Lower leg skin (tissue), 4 donors: Measurements from ENCODE around the gene FAM163A. TPM values are rescaled to one million over a fixed set of nuclear protein-coding genes. Genes with fewer than 3 reads are reported as not detected.

Experiments
- DNase-seq, 2 donors: peaks; one replicate each; pipeline ENCODE4 v3.0.0-alpha.2; 2019; ENCODE audit warnings: low spot score in 2 of 2
- H3K4me3 ChIP-seq: fragments of 200-600 bp; sonication (generic); 2 replicates; pipeline ENCODE4 v1.5.1; 2017; ENCODE audit warnings: mild to moderate bottlenecking, low read depth; ENCODE audit not compliant: poor library complexity, severe bottlenecking
- CTCF ChIP-seq, 3 donors: fragments of 450-650 bp; IDR thresholded peaks; one replicate each; pipeline ENCODE4 v1.5.1; 2016; ENCODE audit warnings: antibody characterized with exemption in 3 of 3, mild to moderate bottlenecking in 3 of 3, moderate library complexity in 2 of 3
- POLR2A ChIP-seq, 2 donors: fragments of 450-650 bp; IDR thresholded peaks; one replicate each; pipeline ENCODE4 v1.6.1; 2016 to 2017; ENCODE audit warnings: antibody characterized with exemption in 2 of 2, mild to moderate bottlenecking in 1 of 2, moderate library complexity in 1 of 2
- WGBS, 2 donors: methylation state at CpG; one replicate each; pipeline ENCODE4 v1.1.5; 2018; 5-methylcytosine and 5-hydroxymethylcytosine counted together
- intact Hi-C: fragments of 100-400 bp; cut with DNase I; formaldehyde crosslinking; loops from one replicate; pipeline ENCODE4 v1.15.0; 2023; ENCODE audit warnings: low total_unique reads
- total RNA-seq, 4 donors: library from RNA; depleted of rRNA; stranded (reverse); fragments of >200 nt; gene quantifications; one replicate each; pipeline ENCODE4 v1.1.0, GENCODE V29; 2016

Gene FAM163A
- total RNA-seq, 4 donors from 2014 or later, result not detected

DNA sequence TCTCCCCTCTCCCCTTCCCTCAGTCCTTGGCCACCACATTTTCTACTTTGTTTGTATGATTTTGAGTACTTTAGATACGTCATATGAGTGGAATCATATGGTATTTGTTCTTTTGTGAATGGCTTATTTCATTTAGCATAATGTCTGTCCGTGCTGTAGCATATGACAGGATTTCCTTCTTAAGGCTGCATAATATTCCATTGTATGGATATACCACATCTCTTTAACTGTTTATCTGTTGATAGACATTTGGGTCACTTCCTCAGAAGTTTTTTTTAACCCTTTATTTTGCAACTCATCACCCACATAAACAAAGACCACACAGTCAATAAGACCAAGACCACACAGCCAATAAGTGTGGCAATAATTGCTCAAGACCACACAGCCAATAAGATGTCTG, 24.9 kb downstream of the FAM163A start:
- no peak for DNase-seq
- no peak for TF ChIP-seq POLR2A (IDR thresholded peaks at IDR 0.05)
- TF ChIP-seq CTCF (IDR thresholded peaks at IDR 0.05), result no peak
- no peak overlapping the region for H3K4me3 ChIP-seq
- intact Hi-C loops, result no loop called here
- WGBS, 2 donors, result 94 to 96% methylated on average over 2 of the region's 2 CpGs

DNA sequence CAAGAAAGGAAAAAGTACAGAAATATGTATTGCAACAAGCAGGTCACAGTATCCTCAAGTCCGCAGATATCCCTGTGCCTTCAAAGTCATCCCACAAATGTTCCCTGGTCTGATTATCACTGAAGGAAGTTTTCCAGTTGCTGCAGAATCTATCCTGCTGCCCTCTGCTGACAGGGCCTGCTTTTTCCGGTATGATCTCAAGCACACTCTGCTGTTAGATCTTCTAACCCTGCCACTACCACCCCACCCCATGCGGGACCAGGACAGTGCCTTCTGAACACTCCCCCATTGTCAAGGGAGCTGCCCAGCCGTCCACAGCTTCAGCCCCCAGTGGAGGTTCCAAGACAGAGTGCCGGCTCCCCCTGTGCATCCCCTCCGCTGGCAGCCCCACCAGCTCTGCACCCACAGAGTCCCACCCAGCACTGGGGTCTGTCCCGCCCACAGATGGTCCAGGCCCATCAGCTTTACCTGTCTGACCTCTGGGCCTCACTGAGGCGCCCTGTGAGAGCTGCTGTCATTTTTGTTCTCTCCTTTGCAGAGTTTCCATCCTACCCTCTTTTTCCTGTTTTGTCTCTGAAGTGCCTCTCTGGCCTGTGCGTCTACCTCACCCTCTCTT, 27.9 kb downstream of the FAM163A start:
- H3K4me3 ChIP-seq, result no peak overlapping the region
- intact Hi-C loops, result no loop called here
- 81% methylated on average over 9 of the region's 9 CpGs for WGBS, 2 donors
- DNase-seq, result peak in 1 of 2 donors; percentile 43
- no peak for TF ChIP-seq CTCF (IDR thresholded peaks at IDR 0.05)
- no peak for TF ChIP-seq POLR2A (IDR thresholded peaks at IDR 0.05)

- TF ChIP-seq CTCF (IDR thresholded peaks at IDR 0.05), result no peak
- TF ChIP-seq POLR2A (IDR thresholded peaks at IDR 0.05), result no peak
- no peak for DNase-seq
- WGBS, 2 donors, result 98% methylated on average over 4 of the region's 4 CpGs
- intact Hi-C loops, result no loop called here
- H3K4me3 ChIP-seq, result no peak overlapping the region
These were observed 30.2 kb downstream of the FAM163A start for GRCh38 chr1:179773264-179773663.

DNA sequence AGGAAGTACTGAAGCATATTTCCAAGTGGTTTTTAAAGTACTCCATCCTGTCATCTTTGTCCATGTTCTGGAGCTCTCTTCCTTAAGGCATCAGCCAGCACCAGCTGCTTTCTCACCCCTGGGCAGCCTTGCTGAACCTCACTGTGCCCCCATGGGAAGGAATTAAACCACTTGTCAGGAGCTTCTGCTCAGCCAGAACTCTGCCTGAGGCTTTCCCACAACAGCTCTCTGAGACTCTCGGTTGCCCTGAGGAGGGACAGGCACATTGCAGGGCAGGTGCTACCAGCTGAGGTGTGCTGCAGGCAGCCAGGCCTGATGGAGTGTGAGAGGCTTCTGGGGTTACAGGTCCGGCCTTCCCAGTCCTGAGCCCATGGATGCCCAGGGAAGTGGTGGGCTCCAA, 30.9 kb downstream of the FAM163A start:
- 78 to 100% methylated on average over 2 of the region's 2 CpGs for WGBS, 2 donors
- TF ChIP-seq POLR2A (IDR thresholded peaks at IDR 0.05) (no peak), CTCF (IDR thresholded peaks at IDR 0.05) (no peak)
- no peak overlapping the region for H3K4me3 ChIP-seq
- intact Hi-C loops, result no loop called here
- DNase-seq, result peak in 1 of 2 donors; percentile 53

GRCh38 chr1:179774566-179774965, 31.5 kb downstream of the FAM163A start:
- WGBS, 2 donors, result 83 to 84% methylated on average over 8 of the region's 8 CpGs

More at GRCh38 chr1:179774566-179774965, 31.5 kb downstream of the FAM163A start:
- DNase-seq, result peak in 1 of 2 donors; percentile 39
- intact Hi-C loops, result no loop called here
- H3K4me3 ChIP-seq, result no peak overlapping the region
- TF ChIP-seq POLR2A (IDR thresholded peaks at IDR 0.05) (no peak), CTCF (IDR thresholded peaks at IDR 0.05) (no peak)
